Measurements from ENCODE around the gene SRSF4. TPM values are rescaled to one million over a fixed set of nuclear protein-coding genes. Genes with fewer than 3 reads are reported as not detected.
"Not testable (repeated sequence)": the region's sequence is repeated elsewhere in the genome, so short reads cannot be mapped to it uniquely, and the experiment has no call there.

The SRSF4 gene
- total and polyA plus RNA-seq, 2 experiments from 2014 or later, result 53.2 to 71.4 TPM

DNA sequence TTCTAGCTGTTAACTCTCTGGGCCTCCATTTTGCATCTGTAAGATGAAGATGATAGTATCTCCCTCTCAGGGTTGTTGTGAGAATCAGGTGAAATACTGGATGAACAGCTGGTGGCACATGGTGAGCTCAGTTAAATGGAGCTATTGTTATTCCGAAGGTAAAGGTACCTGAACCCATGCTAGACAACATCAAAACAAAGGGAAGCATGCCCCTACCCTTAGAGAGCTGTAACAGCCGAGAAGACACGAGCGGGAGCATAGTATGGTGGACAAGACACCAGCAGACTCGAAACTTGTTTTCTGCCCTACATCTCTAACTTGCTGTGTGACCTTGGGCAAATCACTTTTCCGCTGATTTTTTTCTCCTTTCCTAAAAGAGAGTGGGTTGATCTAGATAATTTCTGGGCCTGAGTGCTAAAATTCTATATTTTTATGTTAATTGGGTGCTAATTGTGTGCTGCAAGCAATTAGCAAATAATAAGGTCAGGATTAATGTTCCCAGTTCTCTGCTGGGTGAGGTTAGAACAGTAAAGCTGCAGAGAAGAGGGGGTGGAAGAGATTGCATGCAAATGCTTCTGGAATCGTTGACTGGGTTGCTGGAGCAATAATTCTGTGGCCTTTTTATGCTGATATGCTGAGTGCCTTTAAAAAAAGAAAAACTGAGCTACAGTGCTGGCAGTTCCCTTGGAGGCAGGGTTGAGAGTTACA is 68.8 kb downstream of the SRSF4 start:
- Histone ChIP-seq H3K36me3 (replicated peaks; ENCODE audit: insufficient read depth, low read depth) (no peaks in the 10 kb centered on the region), H3K4me2 (no peak overlapping the region), H4K20me1 (ENCODE audit: insufficient read depth, poor library complexity, severe bottlenecking) (no peaks in the 10 kb centered on the region), H3K9me2 (replicated peaks; ENCODE audit: insufficient read depth) (no peaks in the 10 kb centered on the region), H2AFZ (no peak overlapping the region), H3K4me1 (ENCODE audit: insufficient read depth) (no peaks in the 10 kb centered on the region), H3K27me3 (no peaks in the 10 kb centered on the region), H3K9me3 (ENCODE audit: low read depth) (no peaks in the 10 kb centered on the region), H3K4me3 (no peak overlapping the region), H3K27ac (no peak overlapping the region), H3K79me2 (no peaks in the 10 kb centered on the region)
- no peak for DNase-seq (ENCODE audit: low spot score)
- TF ChIP-seq EZH2 (IDR thresholded peaks at IDR 0.05; ENCODE audit: borderline replicate concordance) (no peak), EZH2phosphoT487 (IDR thresholded peaks at IDR 0.05; ENCODE audit: low read depth, severe bottlenecking, unreplicated experiment) (no peak)
- TF ChIP-seq, protein P1, sequence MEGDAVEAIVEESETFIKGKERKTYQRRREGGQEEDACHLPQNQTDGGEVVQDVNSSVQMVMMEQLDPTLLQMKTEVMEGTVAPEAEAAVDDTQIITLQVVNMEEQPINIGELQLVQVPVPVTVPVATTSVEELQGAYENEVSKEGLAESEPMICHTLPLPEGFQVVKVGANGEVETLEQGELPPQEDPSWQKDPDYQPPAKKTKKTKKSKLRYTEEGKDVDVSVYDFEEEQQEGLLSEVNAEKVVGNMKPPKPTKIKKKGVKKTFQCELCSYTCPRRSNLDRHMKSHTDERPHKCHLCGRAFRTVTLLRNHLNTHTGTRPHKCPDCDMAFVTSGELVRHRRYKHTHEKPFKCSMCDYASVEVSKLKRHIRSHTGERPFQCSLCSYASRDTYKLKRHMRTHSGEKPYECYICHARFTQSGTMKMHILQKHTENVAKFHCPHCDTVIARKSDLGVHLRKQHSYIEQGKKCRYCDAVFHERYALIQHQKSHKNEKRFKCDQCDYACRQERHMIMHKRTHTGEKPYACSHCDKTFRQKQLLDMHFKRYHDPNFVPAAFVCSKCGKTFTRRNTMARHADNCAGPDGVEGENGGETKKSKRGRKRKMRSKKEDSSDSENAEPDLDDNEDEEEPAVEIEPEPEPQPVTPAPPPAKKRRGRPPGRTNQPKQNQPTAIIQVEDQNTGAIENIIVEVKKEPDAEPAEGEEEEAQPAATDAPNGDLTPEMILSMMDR (IDR thresholded peaks at IDR 0.05; ENCODE audit: poor library complexity), result no peak
- 89% methylated on average over 7 of the region's 7 CpGs for WGBS (ENCODE audit: low lambda C conversion rate, missing lambda C conversion rate)

DNA sequence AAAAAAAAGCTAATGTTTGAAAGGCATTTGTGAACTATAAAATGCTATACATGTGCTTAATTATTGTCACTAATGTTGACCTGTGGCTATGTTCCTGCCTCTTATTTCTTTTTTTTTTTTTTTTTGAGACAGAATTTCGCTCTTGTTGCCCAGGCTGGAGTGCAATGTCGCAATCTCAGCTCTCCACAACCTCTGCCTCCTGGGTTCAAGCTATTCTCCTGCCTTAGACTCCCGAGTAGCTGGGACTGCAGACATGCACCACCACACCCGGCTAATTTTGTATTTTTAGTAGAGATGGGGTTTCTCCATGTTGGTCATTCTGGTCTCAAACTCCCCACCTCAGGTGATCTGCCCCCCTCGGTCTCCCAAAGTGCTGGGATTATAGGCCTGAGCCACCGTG is 73.7 kb downstream of the SRSF4 start:
- H2AFZ ChIP-seq; DNase-seq (ENCODE audit: low spot score); H4K20me1 ChIP-seq (ENCODE audit: insufficient read depth, poor library complexity, severe bottlenecking); H3K4me1 ChIP-seq (ENCODE audit: insufficient read depth); H3K9me3 ChIP-seq (ENCODE audit: low read depth); H3K4me3 ChIP-seq; H3K27me3 ChIP-seq; H3K9me2 ChIP-seq (replicated peaks; ENCODE audit: insufficient read depth); H3K79me2 ChIP-seq; H3K4me2 ChIP-seq; H3K27ac ChIP-seq; H3K36me3 ChIP-seq (replicated peaks; ENCODE audit: insufficient read depth, low read depth): not testable (repeated sequence)
- WGBS (ENCODE audit: low lambda C conversion rate, missing lambda C conversion rate), result 89% methylated on average over 6 of the region's 6 CpGs

DNA sequence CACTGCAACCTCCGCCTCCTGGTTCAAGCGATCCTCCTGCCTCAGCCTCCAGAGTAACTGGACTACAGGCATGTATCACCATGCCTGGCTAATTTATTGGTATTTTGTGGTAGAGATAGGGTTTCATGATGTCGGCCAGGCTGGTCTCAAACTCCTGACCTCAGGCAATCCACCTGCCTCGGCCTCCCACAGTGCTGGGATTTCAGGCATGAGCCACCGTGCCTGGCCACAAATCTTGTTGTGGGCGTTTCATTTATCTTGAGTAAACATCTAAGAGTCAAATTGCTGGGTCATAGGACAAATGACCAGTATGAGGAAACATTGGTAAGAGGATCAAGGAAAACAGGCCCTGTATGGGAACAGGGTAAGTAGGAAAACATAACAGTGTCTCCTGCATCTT is 75.9 kb downstream of the SRSF4 start:
- no peak overlapping the region for H3K4me2 ChIP-seq

DNA sequence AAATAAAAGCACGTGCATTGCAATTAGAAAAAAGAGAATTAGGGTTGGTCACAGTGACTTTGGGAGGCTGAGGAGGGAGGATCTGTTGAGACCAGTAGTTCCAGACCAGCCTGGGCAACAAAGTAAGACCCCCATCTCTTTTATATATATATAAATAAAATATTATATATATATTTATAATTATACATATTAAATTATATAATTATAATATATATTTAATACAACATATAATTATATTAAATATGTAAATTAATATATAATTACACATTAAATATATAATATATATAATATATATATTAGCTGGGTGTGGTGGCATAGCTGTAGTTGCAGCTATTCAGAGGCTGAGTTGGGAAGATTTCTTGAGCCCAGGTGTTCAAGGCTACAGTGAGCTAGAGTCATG is 81.2 kb downstream of the SRSF4 start:
- Histone ChIP-seq H3K79me2 (no peaks in the 10 kb centered on the region), H3K4me3 (no peak overlapping the region), H3K9me3 (ENCODE audit: low read depth) (no peaks in the 10 kb centered on the region), H4K20me1 (ENCODE audit: insufficient read depth, poor library complexity, severe bottlenecking) (no peaks in the 10 kb centered on the region), H2AFZ (no peak overlapping the region), H3K4me2 (no peak overlapping the region), H3K4me1 (ENCODE audit: insufficient read depth) (no peaks in the 10 kb centered on the region), H3K36me3 (replicated peaks; ENCODE audit: insufficient read depth, low read depth) (no peaks in the 10 kb centered on the region), H3K9me2 (replicated peaks; ENCODE audit: insufficient read depth) (no peaks in the 10 kb centered on the region), H3K27ac (no peak overlapping the region), H3K27me3 (no peaks in the 10 kb centered on the region)
- no peak for TF ChIP-seq EZH2 (IDR thresholded peaks at IDR 0.05; ENCODE audit: borderline replicate concordance)
- TF ChIP-seq EZH2phosphoT487 (IDR thresholded peaks at IDR 0.05; ENCODE audit: low read depth, severe bottlenecking, unreplicated experiment), result no peak
- TF ChIP-seq, protein P1 (IDR thresholded peaks at IDR 0.05; ENCODE audit: poor library complexity), result no peak
- no peak for DNase-seq (ENCODE audit: low spot score)
- 94% methylated on average over 1 of the region's 1 CpG for WGBS (ENCODE audit: low lambda C conversion rate, missing lambda C conversion rate)

More for the DNA sequence above, 75.9 kb downstream of the SRSF4 start:
- H3K4me3 ChIP-seq, result no peak overlapping the region
- no peaks in the 10 kb centered on the region for H3K9me3 ChIP-seq (ENCODE audit: low read depth)
- WGBS (ENCODE audit: low lambda C conversion rate, missing lambda C conversion rate), result 62% methylated on average over 6 of the region's 6 CpGs
- TF ChIP-seq, protein P1 (IDR thresholded peaks at IDR 0.05; ENCODE audit: poor library complexity), result no peak
- TF ChIP-seq EZH2phosphoT487 (IDR thresholded peaks at IDR 0.05; ENCODE audit: low read depth, severe bottlenecking, unreplicated experiment) (no peak), EZH2 (IDR thresholded peaks at IDR 0.05; ENCODE audit: borderline replicate concordance) (no peak)
- H3K27ac ChIP-seq, result no peak overlapping the region
- H2AFZ ChIP-seq, result no peak overlapping the region
- DNase-seq (ENCODE audit: low spot score), result no peak
- H3K79me2 ChIP-seq, result no peaks in the 10 kb centered on the region
- H3K9me2 ChIP-seq (replicated peaks; ENCODE audit: insufficient read depth), result no peaks in the 10 kb centered on the region
- no peaks in the 10 kb centered on the region for H3K36me3 ChIP-seq (replicated peaks; ENCODE audit: insufficient read depth, low read depth)
- no peaks in the 10 kb centered on the region for H3K27me3 ChIP-seq
- H4K20me1 ChIP-seq (ENCODE audit: insufficient read depth, poor library complexity, severe bottlenecking), result no peaks in the 10 kb centered on the region
- H3K4me1 ChIP-seq (ENCODE audit: insufficient read depth), result no peaks in the 10 kb centered on the region

Measured in hepatocyte (in vitro differentiated cells).